GM19240 (cell line): ENCODE measurements around the gene ABCA4.
A peak's percentile ranks its signal among the peaks of the same experiment; 100 is the strongest.

Experiments used
- DNase-seq: peaks from one replicate; pipeline ENCODE4 v3.0.0; 2011; ENCODE audit warnings: low spot score; ENCODE audit not compliant: insufficient read length

Gene ABCA4

DNA sequence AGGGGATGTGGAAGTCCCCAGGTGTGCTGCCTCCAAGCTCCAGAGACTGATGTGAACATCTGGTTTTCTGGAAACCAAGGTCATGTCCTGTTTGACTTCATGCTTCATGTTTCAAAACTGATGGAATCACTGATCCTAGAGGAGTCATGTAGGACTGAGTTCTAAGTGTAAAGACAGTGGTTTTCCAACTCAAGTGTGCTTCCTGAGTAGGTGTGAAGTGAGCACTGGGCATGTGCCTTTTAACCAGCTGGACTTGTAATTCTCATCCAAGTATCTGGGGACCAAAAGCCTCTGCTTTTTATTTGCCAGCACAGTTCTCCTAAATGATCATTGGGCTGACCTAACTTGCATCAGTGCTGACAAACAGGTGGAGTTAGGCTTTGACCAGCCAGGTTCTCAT, 36.9 kb downstream of the ABCA4 start:
- DNase-seq, result no peak

DNA sequence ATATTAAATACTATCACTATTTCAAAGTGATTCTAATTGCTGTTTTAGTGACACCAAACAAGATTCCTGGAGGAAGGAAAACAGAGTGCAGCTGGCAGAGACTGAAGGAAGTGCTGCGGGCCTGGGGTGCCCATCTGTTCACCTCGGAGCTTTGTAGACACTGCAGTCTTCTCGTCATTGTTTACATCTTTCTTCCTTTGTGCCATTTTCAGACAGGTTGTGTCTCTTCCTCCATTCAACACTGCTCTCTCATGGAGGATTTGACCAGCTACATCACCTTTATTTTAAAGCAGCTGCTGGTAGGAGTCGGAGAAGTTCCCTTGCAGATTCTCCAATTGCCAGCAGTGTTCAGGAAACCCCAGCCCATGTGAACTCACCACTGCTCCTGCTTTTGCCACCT, 37.3 kb downstream of the ABCA4 start:
- DNase-seq, result no peak

DNA sequence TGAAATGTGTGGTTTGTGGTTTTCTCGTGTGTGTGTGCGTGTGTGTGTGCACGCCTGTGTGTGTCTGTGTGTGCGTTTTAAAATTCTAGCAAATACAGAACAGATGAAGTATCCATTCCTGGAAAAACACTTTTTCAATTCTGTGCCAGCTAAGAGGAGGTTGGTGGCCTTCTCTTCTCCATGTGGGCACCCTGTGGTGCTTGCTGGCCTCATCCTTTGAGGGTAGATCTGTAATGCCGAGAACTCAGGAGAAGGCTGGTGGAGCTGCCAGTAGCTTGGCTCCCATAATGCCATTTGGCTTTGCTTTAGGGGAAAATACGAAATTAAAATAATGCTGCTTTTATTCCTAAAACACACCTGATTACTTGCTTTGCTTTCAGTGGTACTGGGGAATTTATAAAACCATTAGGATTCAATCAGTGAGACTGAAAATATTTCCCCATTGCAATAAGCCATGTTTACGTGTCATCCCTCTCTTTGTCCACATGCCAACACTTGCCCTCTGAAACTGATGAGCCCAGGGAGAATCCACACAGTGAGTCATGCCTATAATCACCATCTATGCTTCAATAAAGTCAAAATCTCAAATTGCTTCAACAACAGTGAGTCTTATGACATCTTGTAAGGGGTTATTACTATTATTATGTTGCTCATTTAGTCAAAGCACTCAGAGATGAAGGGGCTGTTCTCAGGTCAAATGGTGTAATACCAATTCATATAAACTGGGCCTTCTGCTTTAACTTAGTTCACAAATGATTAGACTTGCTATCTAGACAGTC, 39.2 kb downstream of the ABCA4 start:
- DNase-seq, result no peak

DNA sequence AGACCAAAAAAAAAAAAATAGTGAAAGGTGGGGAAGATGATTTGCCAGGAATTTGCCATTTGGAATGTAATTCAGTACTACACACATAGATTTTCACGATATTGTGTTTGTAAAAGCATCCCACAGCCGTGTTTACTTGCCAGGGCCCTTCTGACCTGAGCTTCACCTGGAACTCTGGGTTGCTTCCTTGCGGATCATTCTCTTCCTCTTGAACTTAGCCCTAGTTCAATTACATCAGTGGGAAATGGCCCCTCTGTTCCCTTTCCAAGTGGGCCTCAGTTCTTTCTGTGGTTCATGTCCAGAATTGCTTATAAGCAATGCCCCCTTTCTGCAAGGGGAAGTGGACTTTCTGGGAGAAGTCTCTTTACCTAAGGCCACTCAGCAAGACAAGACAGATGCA, 41.0 kb downstream of the ABCA4 start:
- DNase-seq, result no peak

DNA sequence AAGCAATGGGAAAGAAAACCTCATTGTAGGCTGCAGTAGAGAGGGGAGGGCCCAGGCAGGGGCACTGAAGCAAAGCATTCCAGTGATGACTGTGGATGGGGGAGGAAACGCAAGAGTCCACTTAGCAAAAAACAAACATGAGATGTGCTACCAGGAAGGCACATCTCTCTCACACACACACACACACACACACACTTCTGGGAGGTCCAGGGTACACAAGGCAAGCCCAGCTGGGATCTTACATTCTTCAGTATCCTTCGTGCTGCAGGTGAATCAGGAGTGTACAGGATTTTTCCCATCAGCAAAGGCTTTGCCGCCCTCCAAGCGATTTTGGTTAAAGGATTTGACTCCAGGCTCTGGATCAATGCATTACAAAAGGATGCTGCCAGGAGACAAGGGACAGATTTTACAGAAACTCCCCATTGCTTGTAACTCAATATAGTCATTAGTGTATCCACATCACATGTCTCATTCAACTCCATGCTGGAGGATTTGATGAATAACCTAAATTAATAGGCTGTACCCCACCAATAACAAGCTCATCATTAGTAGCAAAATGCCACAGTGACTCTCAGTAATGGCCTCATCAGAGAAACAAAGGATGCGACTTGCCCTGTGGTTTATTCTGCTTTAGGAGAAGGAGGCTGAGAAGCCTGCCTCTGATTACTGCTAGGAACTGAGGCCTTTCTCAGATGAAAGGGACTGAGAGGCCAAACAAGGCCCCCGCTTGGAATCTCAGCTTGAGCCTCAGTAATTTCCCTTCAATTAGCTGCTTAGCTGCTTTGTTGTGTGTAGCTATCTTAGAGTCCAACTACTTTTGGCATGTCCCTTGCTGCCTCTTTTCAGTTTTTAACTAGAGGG, 41.6 kb downstream of the ABCA4 start:
- DNase-seq, result no peak

DNA sequence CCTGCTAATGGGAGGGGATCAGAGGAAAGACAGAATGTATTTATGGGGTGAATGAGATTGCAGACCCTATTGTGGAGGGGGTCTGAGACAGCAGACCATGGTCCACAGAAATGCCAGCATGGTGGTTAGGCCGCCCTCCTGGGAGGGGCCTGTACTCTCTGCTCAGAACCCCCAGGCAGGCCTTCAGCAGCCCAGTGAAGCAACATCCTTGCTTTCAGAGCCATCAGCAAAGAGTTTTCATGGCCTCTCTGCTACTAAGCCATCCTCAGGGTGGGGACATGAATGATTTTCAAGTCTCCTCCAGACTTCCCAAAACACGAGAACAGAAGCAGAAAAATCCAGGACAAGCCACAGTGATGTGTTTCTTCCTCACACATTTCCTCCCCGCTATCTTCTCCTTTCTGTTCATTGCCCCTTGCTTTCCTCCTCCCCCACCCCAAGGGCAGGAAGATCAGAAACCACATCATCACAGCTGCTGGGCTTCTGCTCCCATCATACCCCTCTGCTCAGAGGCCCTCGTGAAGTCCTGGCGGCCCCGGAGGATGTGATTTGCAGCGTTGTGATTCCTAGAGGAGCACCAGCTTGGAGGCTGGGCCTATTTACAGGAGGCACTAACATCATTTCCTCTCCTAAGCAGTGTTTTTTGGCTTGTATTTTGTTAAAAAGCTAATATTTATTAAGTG, 48.0 kb downstream of the ABCA4 start:
- no peak for DNase-seq

DNA sequence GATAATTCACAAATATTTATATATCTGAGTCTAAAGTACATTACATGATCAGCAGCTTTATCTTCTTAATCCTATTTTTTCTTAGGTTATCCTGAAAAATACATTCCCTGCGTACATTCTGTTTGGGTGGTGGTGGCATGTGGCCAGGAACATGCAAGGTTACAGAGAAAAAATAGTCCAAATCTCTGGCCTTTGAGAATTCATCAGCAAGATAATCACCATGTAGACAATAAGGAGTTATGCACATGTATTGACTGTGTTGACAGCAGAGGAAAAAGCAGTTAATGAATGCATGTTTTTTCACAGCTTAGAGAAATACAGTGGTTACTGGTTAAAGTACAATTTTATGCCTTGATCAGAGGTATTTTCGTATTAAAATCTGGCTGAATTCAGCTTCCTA, 49.0 kb downstream of the ABCA4 start:
- DNase-seq, result no peak

DNA sequence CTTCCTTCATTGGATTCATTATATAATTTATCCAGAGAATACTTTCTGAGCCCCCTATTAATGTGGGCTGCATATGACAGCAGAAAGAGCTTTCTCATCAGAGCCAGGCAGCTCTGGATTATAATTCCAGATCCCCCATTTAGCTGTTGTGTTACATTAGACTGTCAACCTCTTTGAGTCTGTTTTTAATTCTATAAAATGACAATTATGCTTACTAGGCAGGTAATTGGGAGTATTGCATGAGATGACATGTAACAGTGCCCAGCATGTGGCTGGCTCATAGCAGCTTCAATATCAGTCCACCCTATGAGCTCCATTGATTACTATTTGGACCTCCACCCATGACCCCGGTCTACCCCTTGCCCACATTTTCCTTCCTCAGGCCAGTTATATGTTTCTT, 49.6 kb downstream of the ABCA4 start:
- DNase-seq, result no peak

DNA sequence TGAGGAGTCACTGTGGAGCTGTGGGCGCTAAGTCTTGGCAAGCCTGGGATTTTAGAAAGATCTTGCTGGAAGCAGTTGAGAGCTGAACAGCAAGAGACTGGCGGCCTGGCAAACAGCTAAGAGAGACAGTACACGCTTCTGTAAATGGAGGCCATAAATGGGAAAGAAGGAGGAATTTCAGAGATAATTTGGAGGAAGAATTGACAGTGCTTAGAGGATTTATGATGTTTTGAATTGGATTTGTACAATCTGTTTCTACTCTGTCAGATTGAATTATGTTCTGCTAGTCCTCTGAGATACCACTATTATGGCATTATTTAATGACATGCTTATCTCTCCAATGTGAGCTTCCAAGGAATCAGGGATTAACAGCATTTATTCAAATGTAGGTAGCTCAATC, 50.1 kb downstream of the ABCA4 start:
- no peak for DNase-seq

DNA sequence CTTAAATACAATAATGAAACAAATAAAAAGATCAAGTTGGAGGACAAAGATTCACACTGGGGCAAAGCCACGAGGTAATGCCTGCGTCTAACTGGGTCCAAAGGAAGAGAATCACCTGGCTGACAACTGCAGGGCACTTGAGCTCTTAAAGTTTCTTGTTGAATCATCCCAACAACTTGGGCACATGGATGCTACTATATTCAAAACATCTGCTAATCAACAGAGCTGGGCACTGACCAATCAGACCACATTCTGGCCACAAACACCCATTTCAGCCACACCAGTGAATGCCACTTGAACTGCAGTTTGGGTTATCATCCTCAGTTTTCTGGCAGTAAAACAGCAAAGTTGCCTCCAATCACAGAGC, 51.0 kb downstream of the ABCA4 start:
- DNase-seq, result no peak

DNA sequence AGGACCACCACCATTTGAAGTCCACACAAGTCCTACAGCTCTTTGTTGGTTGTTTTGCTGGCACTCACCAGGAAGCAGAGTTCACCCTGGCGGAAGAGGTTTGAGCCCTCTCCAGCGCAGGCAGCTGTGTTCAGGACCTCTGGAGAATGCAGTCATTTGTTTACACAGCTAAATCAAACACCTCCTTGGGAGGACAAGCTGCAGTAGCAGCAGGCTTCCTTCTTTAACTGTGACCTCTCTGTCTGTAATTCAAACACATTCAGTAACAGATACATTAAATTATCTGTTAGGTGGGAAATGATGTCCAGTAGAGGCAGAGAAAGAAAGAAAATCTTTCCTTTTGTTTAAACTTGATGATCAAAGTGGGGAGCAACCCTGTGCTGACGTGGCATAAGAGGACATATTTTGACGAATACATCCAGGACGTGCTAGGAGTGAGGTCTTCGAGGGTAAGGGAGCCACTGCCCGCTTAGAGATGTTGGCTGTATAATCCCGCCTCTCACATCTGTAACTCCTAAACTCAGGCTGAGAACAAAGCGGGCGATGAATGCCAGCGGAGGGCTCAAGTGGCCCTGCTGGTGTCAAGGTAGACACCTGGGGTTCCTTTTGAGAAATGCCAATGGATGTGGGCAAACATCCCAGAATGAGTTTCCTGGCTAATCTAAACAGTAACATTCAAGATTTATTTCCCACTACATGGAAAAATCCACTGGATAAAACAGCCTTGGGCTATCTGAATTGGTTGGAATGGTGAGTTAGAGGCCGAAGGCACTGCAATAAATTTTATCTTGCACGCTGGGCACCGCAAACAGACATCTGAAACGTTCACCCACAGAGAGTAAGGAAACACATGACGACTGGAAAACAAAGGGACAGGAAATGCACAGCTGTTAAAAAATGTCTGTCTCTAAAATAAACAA, 51.7 kb downstream of the ABCA4 start:
- no peak for DNase-seq

DNA sequence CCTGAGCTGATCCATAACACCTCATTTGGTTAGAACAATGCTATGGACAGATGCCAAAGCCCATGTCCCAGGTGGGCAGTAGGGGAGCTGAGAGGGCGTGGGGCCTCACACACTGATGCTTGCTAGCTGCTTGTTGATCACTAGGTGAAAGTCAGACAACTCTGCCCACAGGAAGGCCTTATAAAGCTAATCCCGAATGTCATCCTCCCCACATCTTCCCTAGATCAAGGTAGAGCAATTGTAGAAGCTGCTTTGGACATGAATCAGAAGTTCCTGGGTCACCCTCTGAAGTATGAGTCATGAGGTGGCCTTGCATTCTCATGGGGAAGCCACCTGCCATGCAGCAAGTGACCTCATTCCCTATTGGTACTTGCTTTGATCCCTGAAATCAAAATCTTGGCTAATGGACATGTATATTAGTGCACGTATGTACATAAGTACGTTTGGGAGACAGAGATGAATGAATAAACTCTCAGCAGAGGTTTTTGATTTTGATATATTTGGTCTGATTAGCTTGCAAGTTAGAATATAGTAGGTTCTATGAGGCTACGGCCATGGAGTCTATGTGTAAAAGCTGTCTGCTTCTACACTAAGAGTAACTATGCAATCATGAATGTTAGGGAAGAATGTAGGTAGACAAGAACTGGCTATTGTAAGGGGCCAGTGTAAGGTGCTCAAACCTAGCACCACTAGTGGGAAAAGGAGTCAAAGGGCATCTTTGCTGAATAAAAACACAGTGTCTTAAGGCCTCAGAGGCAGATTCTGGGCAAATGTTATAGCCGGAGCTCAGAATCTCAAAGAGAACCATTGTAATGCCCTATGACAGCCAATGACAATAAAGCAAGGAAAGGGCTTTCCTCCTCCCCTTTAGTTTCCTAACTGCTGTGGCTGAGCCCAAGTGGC, 52.6 kb downstream of the ABCA4 start:
- no peak for DNase-seq

DNA sequence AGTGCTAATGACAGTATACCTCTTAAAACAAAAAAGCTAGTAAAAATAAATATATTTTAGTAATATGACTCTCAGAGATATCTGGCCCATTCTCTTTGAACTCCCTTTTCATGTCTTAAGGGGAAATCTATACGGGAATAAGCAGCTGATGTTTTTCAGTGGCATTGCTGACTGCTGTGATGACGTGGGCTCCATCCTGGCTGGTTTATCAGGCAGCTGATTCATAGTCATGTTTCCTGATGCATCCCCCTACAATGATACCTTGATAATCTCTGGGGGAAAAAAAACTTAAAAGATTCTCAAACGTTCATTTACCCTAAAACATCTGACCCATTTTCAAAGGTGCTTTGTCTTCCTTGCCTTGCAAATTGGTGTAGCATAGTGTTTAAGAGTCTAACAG, 53.8 kb downstream of the ABCA4 start:
- no peak for DNase-seq

DNA sequence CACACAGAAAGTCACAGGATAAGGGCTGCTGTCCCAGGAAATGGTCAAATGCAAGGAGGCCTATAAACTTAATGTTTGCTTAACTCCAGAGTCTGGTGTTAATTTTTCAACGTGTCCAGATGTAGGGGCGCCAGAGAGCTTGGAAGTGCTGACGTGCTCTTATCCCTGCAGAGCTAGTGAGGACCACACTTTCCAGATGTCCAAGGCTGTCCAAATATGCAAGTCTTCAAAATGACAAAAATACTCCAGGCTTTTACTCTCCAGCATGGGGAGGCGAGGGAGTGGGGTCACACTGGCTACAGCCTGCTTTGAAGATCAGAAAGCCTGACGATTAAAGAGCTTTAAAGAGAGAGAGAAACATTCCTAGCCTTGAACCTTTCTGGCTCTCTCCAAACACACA, 57.6 kb downstream of the ABCA4 start:
- DNase-seq, result no peak

DNA sequence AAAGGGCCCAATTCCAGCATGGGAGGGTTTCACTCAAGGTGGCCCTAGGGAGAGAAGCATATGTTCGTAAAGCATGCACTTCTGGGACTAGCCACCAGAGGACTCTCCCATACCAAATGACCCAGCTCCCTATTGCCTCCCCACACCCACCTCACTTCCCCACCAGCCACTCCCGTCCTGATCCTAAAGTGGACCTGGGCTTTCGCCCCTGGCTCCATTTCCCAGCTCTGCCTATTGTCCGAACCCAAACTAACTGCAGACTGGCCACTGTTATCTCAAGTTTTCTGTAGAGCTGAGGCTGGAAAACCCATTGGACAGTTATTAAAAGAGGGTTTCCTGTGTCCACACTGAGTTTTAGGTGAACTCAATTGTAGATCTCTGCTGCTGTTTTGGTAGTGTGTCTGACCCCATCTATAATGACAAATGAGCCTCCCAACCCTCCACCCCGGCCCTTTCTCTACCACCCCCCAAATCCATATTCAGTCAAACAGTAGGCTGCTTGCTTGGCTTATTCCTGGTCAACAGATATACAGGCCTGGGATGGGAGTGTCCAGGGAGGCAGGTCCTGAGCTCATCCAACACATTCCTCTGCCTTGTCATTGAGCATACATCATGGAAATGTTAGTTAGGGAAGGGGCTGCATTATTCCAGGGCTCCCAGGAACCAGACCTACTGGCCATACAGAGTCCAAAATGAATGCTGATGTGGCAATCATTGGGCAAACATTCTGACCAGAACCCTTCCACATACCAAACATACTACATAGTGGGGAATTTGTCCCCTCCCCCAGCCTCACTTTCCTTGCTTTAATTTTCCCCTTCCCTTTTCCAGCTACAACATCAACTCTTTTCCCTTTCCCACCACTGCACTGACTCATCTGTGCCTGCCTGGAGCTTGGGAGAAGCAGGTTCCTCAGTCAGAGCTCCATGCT, 59.2 kb downstream of the ABCA4 start:
- peak; percentile 63 for DNase-seq

DNA sequence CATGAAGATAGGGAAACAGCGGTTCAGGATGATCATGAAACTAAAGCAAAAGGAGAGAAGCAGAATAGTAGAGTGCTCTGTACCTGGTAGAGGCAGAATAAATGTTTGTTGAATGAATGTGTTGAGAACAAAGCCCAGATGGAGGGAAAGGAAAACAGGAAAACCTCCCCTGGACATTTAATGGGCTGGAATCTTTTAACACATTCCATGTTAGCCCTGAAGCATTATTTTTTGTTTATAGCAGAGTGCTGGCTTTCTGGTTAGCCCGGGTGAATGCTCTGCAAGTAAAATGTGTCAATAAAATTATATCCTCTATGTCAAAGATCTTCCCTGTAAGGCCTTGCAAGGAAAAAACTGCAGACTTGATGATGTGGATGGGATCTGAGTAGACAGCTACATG, 60.2 kb downstream of the ABCA4 start:
- DNase-seq, result no peak

DNA sequence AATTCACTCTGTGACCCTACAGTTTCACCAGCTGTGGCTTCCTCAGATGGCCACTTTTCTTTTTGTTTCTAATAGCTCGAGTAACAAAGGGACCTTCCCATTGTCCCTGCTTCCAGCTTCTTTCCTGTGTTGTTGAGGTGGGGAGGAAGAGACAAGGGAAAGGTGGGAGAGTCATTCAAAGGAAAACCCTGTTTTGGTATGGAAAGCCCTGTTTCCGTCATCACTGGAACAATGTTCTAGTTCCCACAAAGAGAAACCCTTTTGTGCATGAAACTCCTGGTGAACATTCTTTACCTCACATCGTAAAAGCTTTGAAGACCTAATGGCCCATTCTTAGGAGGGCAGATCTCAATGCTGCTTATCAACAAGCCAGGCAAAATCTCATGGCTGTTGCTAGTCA, 62.2 kb downstream of the ABCA4 start:
- no peak for DNase-seq

DNA sequence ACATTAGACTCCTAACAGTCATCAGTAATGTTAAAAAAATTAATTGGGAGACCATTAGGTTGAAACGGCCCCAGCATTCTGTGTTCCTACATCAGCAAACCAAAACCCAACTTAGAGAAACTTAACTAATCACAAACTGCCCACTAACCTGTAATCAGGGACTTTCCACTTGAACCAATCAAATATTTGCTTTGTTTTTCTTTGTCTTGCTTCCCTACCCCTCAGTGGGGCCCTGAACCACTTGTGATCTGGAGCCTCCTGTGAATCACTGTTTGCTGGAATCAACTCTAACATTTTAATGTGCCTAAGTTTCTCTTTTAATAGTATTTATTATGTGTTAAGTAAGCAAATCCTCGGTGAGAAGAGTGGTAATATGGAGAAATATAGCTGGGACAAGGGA, 64.0 kb downstream of the ABCA4 start:
- no peak for DNase-seq

DNA sequence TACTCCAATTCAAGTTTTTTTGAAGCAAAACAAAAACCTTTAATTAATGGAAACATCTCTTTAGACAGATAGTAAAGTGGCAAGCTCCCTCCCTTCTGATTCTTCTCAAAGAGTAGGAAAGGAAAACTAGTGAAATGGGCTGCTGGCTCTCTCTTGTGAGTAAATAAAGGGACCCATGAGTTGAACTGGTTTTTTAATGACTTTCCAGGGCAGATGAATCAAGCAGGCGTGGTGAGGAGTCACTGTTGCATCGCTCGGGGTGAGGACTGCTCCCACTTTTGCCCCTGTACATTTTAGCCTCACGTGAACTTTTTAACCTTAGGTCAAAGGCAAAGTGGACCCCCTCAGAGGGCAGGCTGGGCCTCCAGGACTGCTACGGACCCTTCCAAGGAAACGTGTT, 64.8 kb downstream of the ABCA4 start:
- DNase-seq, result no peak
